GM12878 (cell line): ENCODE data around the gene ETV7. TPM values are rescaled to one million over a fixed set of nuclear protein-coding genes. Genes with fewer than 3 reads are reported as not detected.

Experiments
- ATAC-seq: fragments of 200-7000 bp; cut with Tn5 transposase; 3 replicates; pipeline ENCODE4 v1.9.1; 2020; ENCODE audit warnings: mild to moderate bottlenecking, moderate library complexity
- BruUV-seq: library from RNA; stranded (reverse); fragments of 400-500 nt; replicated peaks from 2 replicates; lab custom pipeline; 2021; lab: Mats Ljungman, UMichigan
- CTCF ChIA-PET: fragments of 300-600 bp; sonication (Branson Sonifier 250); formaldehyde crosslinking; extraction: SDS; loops from one replicate; lab custom pipeline; 2021; ENCODE audit warnings: inconsistent platforms; lab: Yijun Ruan, JAX
- POLR2A ChIA-PET: fragments of 350-600 bp; formaldehyde crosslinking; extraction: SDS; loops from one replicate; lab custom pipeline; 2021; ENCODE audit warnings: inconsistent platforms; lab: Charles Lee
- RAD21 ChIA-PET: fragments of 300-600 bp; sonication (Branson Sonifier 250); formaldehyde crosslinking; loops from one replicate; lab custom pipeline; 2023; ENCODE audit warnings: antibody characterized with exemption; ENCODE audit not compliant: unreplicated experiment; lab: Charles Lee
- SMC1A ChIA-PET: fragments of 300-600 bp; sonication (Branson Sonifier 250); formaldehyde crosslinking; loops from one replicate; lab custom pipeline; 2023; ENCODE audit not compliant: unreplicated experiment, uncharacterized antibody; lab: Charles Lee
- DNase-seq: peaks from one replicate; pipeline ENCODE4 v3.0.0-alpha.2; 2011; ENCODE audit warnings: low read depth, low spot score
- FAIRE-seq: peaks from 3 replicates; lab custom pipeline; 2011; peaks lifted over from hg19 to GRCh38; lab: Jason Lieb, UNC
- H2AFZ ChIP-seq: 2 replicates; pipeline ENCODE4 v1.6.0; 2011; ENCODE audit warnings: low read depth, low read length, control low read depth; ENCODE audit not compliant: control insufficient read depth
- H3K27ac ChIP-seq: 2 replicates; pipeline ENCODE4 v1.5.1; 2011; ENCODE audit warnings: control low read depth; ENCODE audit not compliant: control insufficient read depth, insufficient read depth
- H3K27me3 ChIP-seq, 2 experiments: replicated peaks in 1 of 2; 2 replicates each; pipeline versions ENCODE4 v1.6.0 to v1.6.1; 2011; ENCODE audit warnings: low read length in 1 of 2; ENCODE audit not compliant: control insufficient read depth in 2 of 2, insufficient read depth in 2 of 2
- H3K36me3 ChIP-seq, 2 experiments: 2 replicates each; pipeline ENCODE4 v1.5.1; 2011; ENCODE audit warnings: low read length in 1 of 2; ENCODE audit not compliant: control insufficient read depth in 2 of 2, insufficient read depth in 2 of 2
- H3K4me1 ChIP-seq: 2 replicates; pipeline ENCODE4 v1.6.1; 2011; ENCODE audit warnings: mild to moderate bottlenecking, low read length, moderate library complexity, mixed read lengths; ENCODE audit not compliant: control insufficient read depth, insufficient read depth
- H3K4me2 ChIP-seq: 2 replicates; pipeline ENCODE4 v1.6.0; 2011; ENCODE audit warnings: control low read depth; ENCODE audit not compliant: control insufficient read depth, insufficient read depth
- H3K4me3 ChIP-seq: fragments of 200-600 bp; sonication (generic); 2 replicates; pipeline ENCODE4 v1.5.1; 2016
- H3K79me2 ChIP-seq: 2 replicates; pipeline ENCODE4 v1.6.0; 2011; ENCODE audit warnings: low read length; ENCODE audit not compliant: control insufficient read depth, insufficient read depth
- H3K9ac ChIP-seq: 2 replicates; pipeline ENCODE4 v1.8.0; 2011; ENCODE audit warnings: low read length, control low read depth, mixed read lengths; ENCODE audit not compliant: control insufficient read depth, insufficient read depth
- H3K9me3 ChIP-seq: replicated peaks from 3 replicates; pipeline ENCODE4 v1.5.1; 2011; ENCODE audit warnings: mild to moderate bottlenecking, low read length; ENCODE audit not compliant: control insufficient read depth, insufficient read depth
- H4K20me1 ChIP-seq: 2 replicates; pipeline ENCODE4 v1.6.0; 2011; ENCODE audit not compliant: control insufficient read depth, insufficient read depth
- EGR1 ChIP-seq, 2 experiments: IDR thresholded peaks; 1 replicate in 1 of 2; 2 replicates in 1 of 2; pipeline ENCODE4 v1.6.1; 2011 to 2012; ENCODE audit warnings: low read depth in 2 of 2, low read length in 2 of 2, borderline replicate concordance in 1 of 2, mild to moderate bottlenecking in 1 of 2, moderate library complexity in 1 of 2
- GABPA ChIP-seq: IDR thresholded peaks from 2 replicates; pipeline ENCODE4 v1.6.1; 2014; ENCODE audit warnings: antibody characterized with exemption, low read depth, mild to moderate bottlenecking, inconsistent platforms
- HDAC2 ChIP-seq: fragments of 200-600 bp; sonication (generic); IDR thresholded peaks from 2 replicates; pipeline ENCODE4 v1.6.1; 2017
- HSF1 ChIP-seq: fragments of 150-350 bp; IDR thresholded peaks from 2 replicates; pipeline ENCODE4 v1.6.1; 2014; ENCODE audit warnings: mild to moderate bottlenecking, low read depth, low read length
- NFYA ChIP-seq: IDR thresholded peaks from 2 replicates; pipeline ENCODE4 v1.6.1; 2011; ENCODE audit warnings: low read depth, mild to moderate bottlenecking, low read length, improper control_type of control experiment, borderline replicate concordance
- POLR2AphosphoS2 ChIP-seq: IDR thresholded peaks from 2 replicates; pipeline ENCODE4 v1.6.1; 2011; ENCODE audit warnings: low read depth, mild to moderate bottlenecking, low read length, improper control_type of control experiment, moderate library complexity
- SIN3A ChIP-seq: IDR thresholded peaks from 2 replicates; pipeline ENCODE4 v1.6.1; 2012; ENCODE audit warnings: low read depth, low read length, improper control_type of control experiment
- SP1 ChIP-seq: IDR thresholded peaks from one replicate; pipeline ENCODE4 v1.6.1; 2011; ENCODE audit warnings: low read depth, low read length
- TCF12 ChIP-seq: IDR thresholded peaks from 2 replicates; pipeline ENCODE4 v1.6.1; 2011; ENCODE audit warnings: low read depth, mild to moderate bottlenecking, low read length
- TCF7 ChIP-seq: IDR thresholded peaks from 2 replicates; pipeline ENCODE4 v1.6.1; 2014; ENCODE audit warnings: antibody characterized with exemption, borderline replicate concordance
- ZNF207 ChIP-seq: fragments of 450-650 bp; IDR thresholded peaks from 2 replicates; pipeline ENCODE4 v1.6.1; 2014; ENCODE audit warnings: antibody characterized with exemption, mild to moderate bottlenecking, borderline replicate concordance
- ZNF217 ChIP-seq: fragments of 450-650 bp; IDR thresholded peaks from 2 replicates; pipeline ENCODE4 v1.6.1; 2017; ENCODE audit warnings: antibody characterized with exemption, mild to moderate bottlenecking
- ZNF24 ChIP-seq: fragments of 450-650 bp; IDR thresholded peaks from 2 replicates; pipeline ENCODE4 v1.6.1; 2017; ENCODE audit warnings: antibody characterized with exemption, mild to moderate bottlenecking
- WGBS: methylation state at CpG from one replicate; pipeline ENCODE4 v1.1.6; 2016; ENCODE audit warnings: low lambda C conversion rate; ENCODE audit not compliant: insufficient replicate concordance, insufficient coverage; ENCODE audit errors: missing lambda C conversion rate; 5-methylcytosine and 5-hydroxymethylcytosine counted together
- in situ Hi-C: fragments of 300-500 bp; cut with MboI; formaldehyde crosslinking; loops from 9 replicates; pipeline ENCODE4 v1.14.3; 2018; ENCODE audit warnings: mixed read lengths
- intact Hi-C: fragments of 100-400 bp; cut with micrococcal nuclease; formaldehyde crosslinking; loops from one replicate; pipeline ENCODE4 v1.14.2; 2022; ENCODE audit not compliant: unreplicated experiment
- polyA plus RNA-seq, 11 experiments: library from polyadenylated mRNA; depleted of rRNA in 4 of 11; unstranded in 6 of 11; stranded (reverse) in 5 of 11; fragments of >200 nt; fragmentation: Nextera tagmentation in 4 of 11; fragmentation: Illumina TruSeq in 1 of 11; extraction: Ambion mirVana in 4 of 11; extraction: Trizol in 1 of 11; gene quantifications; 1 replicate in 1 of 11; 2 replicates in 10 of 11; pipeline versions ENCODE4 v1.2.1 to v1.2.3, GENCODE V29; 2011 to 2016; ENCODE audit warnings: inconsistent platforms in 2 of 11, missing spikeins in 2 of 11, low read depth in 1 of 11
- total RNA-seq, 4 experiments: library from RNA; depleted of rRNA in 3 of 4; stranded (reverse); fragments of >200 nt in 3 of 4; fragmentation: Illumina TruSeq in 1 of 4; extraction: Trizol in 1 of 4; gene quantifications; 2 replicates each; pipeline versions ENCODE4 v1.2.1 to v1.2.3, GENCODE V29; 2013 to 2021
- TF ChIP-seq, protein P1 (sequence below): IDR thresholded peaks from 2 replicates; pipeline ENCODE4 v1.6.1; 2012; ENCODE audit warnings: low read depth, low read length, improper control_type of control experiment
- TF ChIP-seq, protein P2 (sequence below): IDR thresholded peaks from 2 replicates; pipeline ENCODE4 v1.6.1; 2011; ENCODE audit warnings: low read depth, mild to moderate bottlenecking, low read length, moderate library complexity, borderline replicate concordance; ENCODE audit errors: extremely low read depth

The ETV7 gene
- total and polyA plus RNA-seq, 10 of the 15 experiments (the other 5 are each of a cell fraction or from before 2014, with no cell fraction given) = 0.04 to 1.8 (median 1.3) TPM

DNA sequence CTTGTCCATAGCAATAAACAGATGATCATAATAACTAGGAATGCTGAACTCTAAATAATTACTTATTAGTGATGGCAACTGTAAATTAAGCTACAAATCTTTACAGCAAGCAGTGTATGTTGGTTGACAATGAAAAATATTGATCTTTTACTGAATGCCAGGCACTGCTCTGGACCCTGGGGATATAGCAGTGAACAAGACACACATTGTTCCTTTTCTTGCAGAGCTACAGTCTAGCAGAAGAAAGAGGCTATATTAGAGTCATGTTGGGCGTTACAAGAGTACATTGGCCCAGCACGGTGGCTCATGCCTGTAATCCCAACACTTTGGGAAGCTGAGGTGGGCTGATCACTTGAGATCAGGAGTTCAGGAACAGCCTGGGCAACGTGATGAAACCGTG, 43.7 kb upstream of the ETV7 start:
- no TSS peak for BruUV-seq
- H3K9ac ChIP-seq = no peak overlapping the region
- H3K27me3 ChIP-seq = no peaks in the 10 kb centered on the region
- H3K27ac ChIP-seq = no peak overlapping the region
- no peak for DNase-seq
- ChIA-PET SMC1A (interaction anchor here (1.3 kb wide), 1 partner anchor 184 kb away, joined by 5 read pairs; no protein-coding TSS in a partner anchor), RAD21 (interaction anchor here (1.2 to 2.6 kb wide), 3 partner anchors 8 to 73 kb away, joined by 4 to 8 read pairs (median 5); no protein-coding TSS in a partner anchor), CTCF (interaction anchor here (0.9 to 1.8 kb wide), 7 partner anchors 8 to 184 kb away, joined by 3 to 8 read pairs (median 3); no protein-coding TSS in a partner anchor), POLR2A (interaction anchor here (0.8 to 4.5 kb wide), 4 partner anchors 10 to 148 kb away, joined by 3 to 19 read pairs (median 6); no protein-coding TSS in a partner anchor)
- no peak overlapping the region; the same call in 1 of the 2 replicates for H2AFZ ChIP-seq
- H3K36me3 ChIP-seq = no peaks in the 10 kb centered on the region
- no peak for ATAC-seq
- 49% methylated on average over 4 of the region's 4 CpGs for WGBS
- intact Hi-C loops (no loop called here), in situ Hi-C loops (no loop called here)
- H4K20me1 ChIP-seq = no peaks in the 10 kb centered on the region
- H3K4me1 ChIP-seq = peaks cover 15% of the 10 kb centered on the region
- H3K9me3 ChIP-seq = no peaks in the 10 kb centered on the region
- no peaks in the 10 kb centered on the region for H3K79me2 ChIP-seq
- no peak overlapping the region for H3K4me2 ChIP-seq
- FAIRE-seq = no peak
- no peak for TF ChIP-seq SIN3A
- no peak for TF ChIP-seq GABPA
- TF ChIP-seq NFYA = no peak
- no peak for TF ChIP-seq SP1
- TF ChIP-seq ZNF207 = no peak
- H3K4me3 ChIP-seq = no peak overlapping the region

DNA sequence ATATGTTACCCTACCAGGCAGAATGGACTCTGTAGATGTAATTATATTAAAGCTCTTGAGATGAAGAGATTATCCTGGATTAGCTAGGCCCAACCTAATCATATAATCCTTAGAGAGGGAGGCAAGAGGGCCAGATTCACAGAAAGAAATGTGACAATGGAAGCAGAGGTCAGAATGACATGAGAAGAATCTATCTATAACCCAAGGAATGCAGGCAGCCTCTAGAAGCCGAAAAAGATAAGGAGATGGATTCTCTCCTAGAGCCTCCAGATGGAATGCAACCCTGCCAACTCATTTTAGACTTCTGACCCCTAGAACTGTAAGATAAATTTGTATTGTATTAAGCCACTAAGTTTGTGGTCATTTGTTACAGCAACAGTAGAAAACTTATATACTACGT, 42.9 kb upstream of the ETV7 start:
- ChIA-PET POLR2A (interaction anchor here (1.0 to 4.5 kb wide), 3 partner anchors 11 to 149 kb away, joined by 3 to 19 read pairs (median 4); no protein-coding TSS in a partner anchor), CTCF (interaction anchor here (0.6 to 1.6 kb wide), 6 partner anchors 13 to 185 kb away, joined by 3 to 6 read pairs (median 3); no protein-coding TSS in a partner anchor), SMC1A (interaction anchor here (1.3 kb wide), 1 partner anchor 185 kb away, joined by 5 read pairs; no protein-coding TSS in a partner anchor), RAD21 (interaction anchor here (0.8 to 2.6 kb wide), 3 partner anchors 11 to 150 kb away, joined by 3 to 8 read pairs (median 5); no protein-coding TSS in a partner anchor)
- Histone ChIP-seq H3K9me3 (no peaks in the 10 kb centered on the region), H3K4me3 (no peak overlapping the region), H3K4me1 (peaks cover 15% of the 10 kb centered on the region), H3K27ac (no peak overlapping the region), H3K27me3 (no peaks in the 10 kb centered on the region), H3K79me2 (no peaks in the 10 kb centered on the region), H3K36me3 (no peaks in the 10 kb centered on the region), H4K20me1 (no peaks in the 10 kb centered on the region), H3K4me2 (no peak overlapping the region), H2AFZ (no peak overlapping the region), H3K9ac (no peak overlapping the region)
- in situ Hi-C loops = no loop called here
- 100% methylated on average over 2 of the region's 2 CpGs for WGBS
- FAIRE-seq = no peak
- intact Hi-C loops = no loop called here
- ATAC-seq = no peak
- no peak for DNase-seq
- BruUV-seq = no TSS peak
- TF ChIP-seq ZNF24 (no peak), TCF12 (no peak), HSF1 (no peak), ZNF217 (no peak), HDAC2 (no peak), POLR2AphosphoS2 (no peak), TCF7 (no peak), EGR1 (IDR thresholded peaks at IDR 0.05; ENCODE audit: borderline replicate concordance in 1 of 2, low read depth in 2 of 2, low read length in 2 of 2) (no peak)
- TF ChIP-seq, protein P1, sequence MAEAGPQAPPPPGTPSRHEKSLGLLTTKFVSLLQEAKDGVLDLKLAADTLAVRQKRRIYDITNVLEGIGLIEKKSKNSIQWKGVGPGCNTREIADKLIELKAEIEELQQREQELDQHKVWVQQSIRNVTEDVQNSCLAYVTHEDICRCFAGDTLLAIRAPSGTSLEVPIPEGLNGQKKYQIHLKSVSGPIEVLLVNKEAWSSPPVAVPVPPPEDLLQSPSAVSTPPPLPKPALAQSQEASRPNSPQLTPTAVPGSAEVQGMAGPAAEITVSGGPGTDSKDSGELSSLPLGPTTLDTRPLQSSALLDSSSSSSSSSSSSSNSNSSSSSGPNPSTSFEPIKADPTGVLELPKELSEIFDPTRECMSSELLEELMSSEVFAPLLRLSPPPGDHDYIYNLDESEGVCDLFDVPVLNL = no peak
- TF ChIP-seq, protein P2, sequence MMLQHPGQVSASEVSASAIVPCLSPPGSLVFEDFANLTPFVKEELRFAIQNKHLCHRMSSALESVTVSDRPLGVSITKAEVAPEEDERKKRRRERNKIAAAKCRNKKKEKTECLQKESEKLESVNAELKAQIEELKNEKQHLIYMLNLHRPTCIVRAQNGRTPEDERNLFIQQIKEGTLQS = no peak
